SK-N-SH (cell line): ENCODE results near the gene PRICKLE2. TPM values are rescaled to one million over a fixed set of nuclear protein-coding genes. Genes with fewer than 3 reads are reported as not detected.

Experiments used
- CTCF ChIA-PET: fragments of 300-600, 350-600 bp; formaldehyde crosslinking; extraction: SDS; loops from one replicate; lab custom pipeline; 2021; lab: Yijun Ruan, JAX
- POLR2A ChIA-PET: fragments of 350-600 bp; sonication (Branson Sonifier 250); formaldehyde crosslinking; extraction: SDS; loops from one replicate; lab custom pipeline; 2020; ENCODE audit warnings: antibody characterized with exemption, inconsistent platforms; lab: Yijun Ruan, JAX
- DNase-seq: peaks from one replicate; pipeline ENCODE4 v3.0.0; 2012
- H2AFZ ChIP-seq: fragments of 200-600 bp; sonication (generic); 2 replicates; pipeline ENCODE4 v1.8.1; 2016; ENCODE audit warnings: antibody characterized with exemption, mild to moderate bottlenecking, low read depth
- H3F3A ChIP-seq: fragments of 200-600 bp; sonication (generic); replicated peaks from 2 replicates; pipeline ENCODE3; 2016; ENCODE audit warnings: antibody characterized with exemption, mild to moderate bottlenecking; ENCODE audit not compliant: insufficient read depth
- H3K27ac ChIP-seq, 2 experiments: fragments of 200-500 bp in 1 of 2; fragments of 200-600 bp in 1 of 2; sonication (Bioruptor generic) in 1 of 2; sonication (generic), shearing (Covaris generic) in 1 of 2; 2 replicates each; pipeline versions ENCODE4 v1.5.1 to v1.6.1; 2014 to 2016; ENCODE audit warnings: low read depth in 2 of 2, inconsistent platforms in 1 of 2, low read length in 1 of 2, mild to moderate bottlenecking in 1 of 2, mixed read lengths in 1 of 2
- H3K27me3 ChIP-seq: fragments of 200-600 bp; sonication (generic), shearing (Covaris generic); 2 replicates; pipeline ENCODE4 v1.6.1; 2016; ENCODE audit warnings: mixed run types; ENCODE audit not compliant: insufficient read depth
- H3K36me3 ChIP-seq, 2 experiments: fragments of 200-500 bp in 1 of 2; fragments of 200-600 bp in 1 of 2; sonication (Bioruptor generic) in 1 of 2; sonication (generic) in 1 of 2; replicated peaks in 1 of 2; 2 replicates each; pipeline versions ENCODE3 to v1.5.1; 2014 to 2016; ENCODE audit warnings: low read length in 1 of 2, mild to moderate bottlenecking in 1 of 2; ENCODE audit not compliant: insufficient read depth in 2 of 2, control insufficient read depth in 1 of 2
- H3K4me1 ChIP-seq, 2 experiments: fragments of 200-500 bp in 1 of 2; fragments of 200-600 bp in 1 of 2; sonication (Bioruptor generic) in 1 of 2; sonication (generic), shearing (Covaris generic) in 1 of 2; 2 replicates each; pipeline versions ENCODE4 v1.5.1 to v1.6.1; 2014 to 2016; ENCODE audit warnings: low read depth in 1 of 2, low read length in 1 of 2, mixed run types in 1 of 2; ENCODE audit not compliant: insufficient read depth in 2 of 2, control insufficient read depth in 1 of 2
- H3K4me2 ChIP-seq: fragments of 200-600 bp; sonication (generic), shearing (Covaris generic); 2 replicates; pipeline ENCODE4 v1.6.1; 2017; ENCODE audit warnings: mixed run types
- H3K4me3 ChIP-seq, 2 experiments: fragments of 200-500 bp in 1 of 2; fragments of 200-600 bp in 1 of 2; sonication (Bioruptor generic) in 1 of 2; sonication (generic), shearing (Covaris generic) in 1 of 2; 2 replicates each; pipeline versions ENCODE4 v1.5.1 to v1.8.1; 2014 to 2016; ENCODE audit warnings: low read depth in 2 of 2, inconsistent platforms in 1 of 2, low read length in 1 of 2, mild to moderate bottlenecking in 1 of 2, mixed read lengths in 1 of 2, moderate library complexity in 1 of 2
- H3K79me2 ChIP-seq: fragments of 200-600 bp; sonication (generic); 2 replicates; pipeline ENCODE4 v1.8.1; 2017; ENCODE audit warnings: mild to moderate bottlenecking; ENCODE audit not compliant: insufficient read depth
- H3K9ac ChIP-seq: fragments of 200-600 bp; sonication (generic); 2 replicates; pipeline ENCODE4 v1.6.1; 2017; ENCODE audit warnings: mixed run types
- H3K9me2 ChIP-seq: fragments of 200-600 bp; sonication (generic); 2 replicates; pipeline ENCODE4 v1.6.1; 2017; ENCODE audit warnings: mixed run types
- H3K9me3 ChIP-seq: fragments of 200-600 bp; sonication (generic); 2 replicates; pipeline ENCODE4 v1.6.1; 2017; ENCODE audit warnings: mixed run types, mild to moderate bottlenecking, moderate library complexity
- H4K20me1 ChIP-seq: fragments of 200-600 bp; sonication (generic); 2 replicates; pipeline ENCODE4 v1.6.1; 2017; ENCODE audit warnings: mild to moderate bottlenecking, mixed run types; ENCODE audit not compliant: insufficient read depth
- CHD2 ChIP-seq: fragments of 150-350 bp; IDR thresholded peaks from 2 replicates; pipeline ENCODE4 v1.6.1; 2018; ENCODE audit warnings: low read length; ENCODE audit not compliant: partially characterized antibody
- ELF1 ChIP-seq: IDR thresholded peaks from 2 replicates; pipeline ENCODE4 v1.4.0; 2012
- EZH2phosphoT487 ChIP-seq: fragments of 200-600 bp; sonication (generic); IDR thresholded peaks from 2 replicates; pipeline ENCODE4 v1.6.1; 2017; ENCODE audit warnings: low read depth, mixed run types, mild to moderate bottlenecking, antibody characterized with exemption, moderate library complexity, borderline replicate concordance
- FOSL2 ChIP-seq: IDR thresholded peaks from 2 replicates; pipeline ENCODE4 v1.4.0; 2012; ENCODE audit warnings: low read depth, mild to moderate bottlenecking, moderate library complexity, borderline replicate concordance
- GABPA ChIP-seq: IDR thresholded peaks from 2 replicates; pipeline ENCODE4 v1.4.0; 2012; ENCODE audit warnings: low read depth, mild to moderate bottlenecking
- MXI1 ChIP-seq: IDR thresholded peaks from 2 replicates; pipeline ENCODE4 v1.6.1; 2012; ENCODE audit warnings: mild to moderate bottlenecking, low read depth, low read length, improper control_type of control experiment
- NFIC ChIP-seq: IDR thresholded peaks from 2 replicates; pipeline ENCODE4 v1.4.0; 2012; ENCODE audit warnings: borderline replicate concordance
- NRF1 ChIP-seq: IDR thresholded peaks from 2 replicates; pipeline ENCODE4 v1.6.1; 2012; ENCODE audit warnings: low read depth, mild to moderate bottlenecking, low read length
- REST ChIP-seq: IDR thresholded peaks from 2 replicates; pipeline ENCODE4 v1.6.1; 2012; ENCODE audit warnings: mild to moderate bottlenecking, low read depth, low read length, moderate library complexity
- RXRA ChIP-seq: IDR thresholded peaks from 2 replicates; pipeline ENCODE4 v1.4.0; 2012; ENCODE audit warnings: low read depth, mild to moderate bottlenecking, borderline replicate concordance
- SMC3 ChIP-seq: IDR thresholded peaks from 2 replicates; pipeline ENCODE4 v1.6.1; 2012; ENCODE audit warnings: low read depth, low read length, improper control_type of control experiment
- USF1 ChIP-seq: IDR thresholded peaks from 2 replicates; pipeline ENCODE4 v1.4.0; 2012; ENCODE audit warnings: low read depth, borderline replicate concordance
- ZBTB33 ChIP-seq: IDR thresholded peaks from 2 replicates; pipeline ENCODE4 v1.4.0; 2012; ENCODE audit warnings: low read depth, borderline replicate concordance
- WGBS: methylation state at CpG from one replicate; pipeline ENCODE4 v1.1.6; 2017; ENCODE audit warnings: low lambda C conversion rate; 5-methylcytosine and 5-hydroxymethylcytosine counted together
- polyA plus RNA-seq, 3 experiments: library from polyadenylated mRNA; depleted of rRNA; stranded (reverse); fragments of >200 nt; gene quantifications; 2 replicates each; pipeline ENCODE4 v1.2.3, GENCODE V29; 2012

Gene PRICKLE2
- polyA plus RNA-seq, 1 of the 3 experiments (the other 2 are of a cell fraction), result 0.67 TPM

- 0 out of 2 replicates have a peak, but pooled peaks have one; percentile 38 for TF ChIP-seq ZBTB33
- no peak for TF ChIP-seq EZH2phosphoT487
- TF ChIP-seq GABPA, result 0 out of 2 replicates have a peak, but pooled peaks have one; percentile 13
- no peak for TF ChIP-seq SMC3
- TF ChIP-seq FOSL2, result peak; percentile 95
- TF ChIP-seq USF1, result no peak
- TF ChIP-seq REST, result peak; percentile 46; the same call in 1 of the 2 replicates
- 0 out of 2 replicates have a peak, but pooled peaks have one; percentile 22 for TF ChIP-seq ELF1
- TF ChIP-seq NFIC, result peak; percentile 89
- TF ChIP-seq NRF1, result no peak
- TF ChIP-seq MXI1, result no peak
- TF ChIP-seq, all 33 proteins: peak for 15
These were observed 13.9 kb upstream of the PRICKLE2 start (continued) for GRCh38 chr3:64238971-64239667.

- CTCF ChIA-PET, result interaction anchor here (1.2 to 1.5 kb wide), 2 partner anchors 8 to 207 kb away, joined by 3 read pairs; no protein-coding TSS in a partner anchor
- Histone ChIP-seq H3K36me3 (no peaks in the 10 kb centered on the region), H3K27me3 (no peaks in the 10 kb centered on the region), H3K4me1 (peaks cover 8 to 12% of the 10 kb centered on the region in 2 experiments; a peak in 2 of 4 replicates), H3K4me3 (no peak overlapping the region)
- POLR2A ChIA-PET, result no interaction called here
- TF ChIP-seq CHD2 (no peak), RXRA (no peak)
- TF ChIP-seq, all 33 proteins: peak for 0
- Histone ChIP-seq H3K9me2 (no peaks in the 10 kb centered on the region), H4K20me1 (no peaks in the 10 kb centered on the region), H3K79me2 (no peaks in the 10 kb centered on the region), H3F3A (peaks cover 15% of the 10 kb centered on the region), H2AFZ (no peak overlapping the region), H3K9me3 (no peaks in the 10 kb centered on the region), H3K4me2 (no peak overlapping the region), H3K27ac (no peak overlapping the region), H3K9ac (no peak overlapping the region)
- 95% methylated on average over 4 of the region's 7 CpGs for WGBS
- no peak for DNase-seq
These were observed 11.8 kb upstream of the PRICKLE2 start for GRCh38 chr3:64237083-64237482.
